ENCODE results near the gene SLC6A9. TPM values are rescaled to one million over a fixed set of nuclear protein-coding genes. Genes with fewer than 3 reads are reported as not detected.

SLC6A9 gene
- total and polyA plus RNA-seq, 2 donors from 2014 or later, result 2.0 to 12.6 TPM

GRCh38 chr1:44010935-44011471, 20.3 kb downstream of the SLC6A9 start:
- intact Hi-C loops (cut with DNase I), result no loop called here
- H3K4me3 ChIP-seq (ENCODE audit: low read length in 3 of 3), result no peak overlapping the region
- H3K4me1 ChIP-seq (ENCODE audit: control insufficient read depth in 2 of 3, insufficient read depth in 2 of 3, low read depth in 1 of 3, low read length in 3 of 3), result peaks cover 0 to under 1% (median 0%) of the 10 kb centered on the region in 3 donors
- H3K27ac ChIP-seq (ENCODE audit: low read depth in 2 of 2, low read length in 2 of 2), result no peak overlapping the region
- TF ChIP-seq CTCF (IDR thresholded peaks at IDR 0.05; ENCODE audit: borderline replicate concordance, extremely low read depth, insufficient read depth), result no peak
- no peaks in the 10 kb centered on the region for H3K9me3 ChIP-seq (ENCODE audit: control insufficient read depth in 2 of 3, insufficient read depth in 1 of 3, low read length in 3 of 3)
- FAIRE-seq, result no peak
- no peaks in the 10 kb centered on the region for H3K27me3 ChIP-seq (ENCODE audit: control insufficient read depth, insufficient read depth, low read length)
- no peaks in the 10 kb centered on the region for H3K36me3 ChIP-seq (ENCODE audit: control insufficient read depth in 2 of 3, insufficient read depth in 3 of 3, low read length in 3 of 3)
- no peak overlapping the region for H3K9ac ChIP-seq (ENCODE audit: low read length in 3 of 3)
- DNase-seq, result no peak

- H3K27ac ChIP-seq (ENCODE audit: low read depth in 2 of 2, low read length in 2 of 2), result no peak overlapping the region
- no peaks in the 10 kb centered on the region for H3K9me3 ChIP-seq (ENCODE audit: control insufficient read depth in 2 of 3, insufficient read depth in 1 of 3, low read length in 3 of 3)
- H3K4me1 ChIP-seq (ENCODE audit: control insufficient read depth in 2 of 3, insufficient read depth in 2 of 3, low read depth in 1 of 3, low read length in 3 of 3), result peaks cover 0 to 3% (median 0%) of the 10 kb centered on the region in 3 donors
- no peaks in the 10 kb centered on the region for H3K36me3 ChIP-seq (ENCODE audit: control insufficient read depth in 2 of 3, insufficient read depth in 3 of 3, low read length in 3 of 3)
- no peak for TF ChIP-seq CTCF (IDR thresholded peaks at IDR 0.05; ENCODE audit: borderline replicate concordance, extremely low read depth, insufficient read depth)
- no peak for FAIRE-seq
- no peak for DNase-seq
- H3K9ac ChIP-seq (ENCODE audit: low read length in 3 of 3), result no peak overlapping the region
- H3K27me3 ChIP-seq (ENCODE audit: control insufficient read depth, insufficient read depth, low read length), result no peaks in the 10 kb centered on the region
- intact Hi-C loops (cut with DNase I), result no loop called here
- no peak overlapping the region for H3K4me3 ChIP-seq (ENCODE audit: low read length in 3 of 3)
These were observed 23.0 kb downstream of the SLC6A9 start for GRCh38 chr1:44008259-44008658.

- Histone ChIP-seq H3K9me3 (ENCODE audit: control insufficient read depth in 2 of 3, insufficient read depth in 1 of 3, low read length in 3 of 3) (no peaks in the 10 kb centered on the region), H3K36me3 (ENCODE audit: control insufficient read depth in 2 of 3, insufficient read depth in 3 of 3, low read length in 3 of 3) (no peaks in the 10 kb centered on the region), H3K4me1 (ENCODE audit: control insufficient read depth in 2 of 3, insufficient read depth in 2 of 3, low read depth in 1 of 3, low read length in 3 of 3) (peaks cover 0 to 5% (median 0%) of the 10 kb centered on the region in 3 donors), H3K27ac (ENCODE audit: low read depth in 2 of 2, low read length in 2 of 2) (no peak overlapping the region), H3K27me3 (ENCODE audit: control insufficient read depth, insufficient read depth, low read length) (no peaks in the 10 kb centered on the region), H3K9ac (ENCODE audit: low read length in 3 of 3) (no peak overlapping the region), H3K4me3 (ENCODE audit: low read length in 3 of 3) (no peak overlapping the region)
- TF ChIP-seq CTCF (IDR thresholded peaks at IDR 0.05; ENCODE audit: borderline replicate concordance, extremely low read depth, insufficient read depth), result no peak
- FAIRE-seq (no peak), DNase-seq (no peak)
- intact Hi-C loops (cut with DNase I), result no loop called here
These were observed 28.6 kb downstream of the SLC6A9 start for GRCh38 chr1:44002606-44003157.

Data from kidney (tissue), 14 donors.